ENCODE results near the gene FOXF1.
A peak's percentile ranks its signal among the peaks of the same experiment; 100 is the strongest.

Gene FOXF1

DNA sequence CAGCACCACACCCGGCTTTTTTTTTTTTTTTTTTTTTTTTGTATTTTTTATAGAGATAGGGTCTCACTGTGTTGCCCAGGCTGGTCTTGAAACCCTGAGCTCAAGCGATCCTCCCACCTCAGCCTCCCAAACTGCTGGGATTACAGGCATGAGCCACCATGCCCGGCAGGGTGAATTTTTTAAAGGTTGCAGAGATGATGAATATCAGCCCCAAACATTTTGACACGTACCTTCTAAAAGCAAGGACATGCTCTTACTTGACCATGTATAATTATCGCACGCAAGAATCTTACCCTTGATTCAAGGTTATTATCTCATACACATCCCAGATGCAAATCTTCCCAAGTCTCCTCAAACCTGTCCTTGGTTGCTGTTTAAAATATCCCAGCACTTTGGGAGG is 52.0 kb downstream of the FOXF1 start:
- no peak for DNase-seq

- DNase-seq = peak; percentile 1
Measured at GRCh38 chr16:86563469-86564345, 53.4 kb downstream of the FOXF1 start.

Data from NCI-H187 treated with DMSO at 0.1 percent for 48 hours (cell line).